ENCODE measurements around the gene IL1RAP.
"Not testable (repeated sequence)": the region's sequence is repeated elsewhere in the genome, so short reads cannot be mapped to it uniquely, and the experiment has no call there.

The IL1RAP gene, protein sequence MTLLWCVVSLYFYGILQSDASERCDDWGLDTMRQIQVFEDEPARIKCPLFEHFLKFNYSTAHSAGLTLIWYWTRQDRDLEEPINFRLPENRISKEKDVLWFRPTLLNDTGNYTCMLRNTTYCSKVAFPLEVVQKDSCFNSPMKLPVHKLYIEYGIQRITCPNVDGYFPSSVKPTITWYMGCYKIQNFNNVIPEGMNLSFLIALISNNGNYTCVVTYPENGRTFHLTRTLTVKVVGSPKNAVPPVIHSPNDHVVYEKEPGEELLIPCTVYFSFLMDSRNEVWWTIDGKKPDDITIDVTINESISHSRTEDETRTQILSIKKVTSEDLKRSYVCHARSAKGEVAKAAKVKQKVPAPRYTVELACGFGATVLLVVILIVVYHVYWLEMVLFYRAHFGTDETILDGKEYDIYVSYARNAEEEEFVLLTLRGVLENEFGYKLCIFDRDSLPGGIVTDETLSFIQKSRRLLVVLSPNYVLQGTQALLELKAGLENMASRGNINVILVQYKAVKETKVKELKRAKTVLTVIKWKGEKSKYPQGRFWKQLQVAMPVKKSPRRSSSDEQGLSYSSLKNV

DNA sequence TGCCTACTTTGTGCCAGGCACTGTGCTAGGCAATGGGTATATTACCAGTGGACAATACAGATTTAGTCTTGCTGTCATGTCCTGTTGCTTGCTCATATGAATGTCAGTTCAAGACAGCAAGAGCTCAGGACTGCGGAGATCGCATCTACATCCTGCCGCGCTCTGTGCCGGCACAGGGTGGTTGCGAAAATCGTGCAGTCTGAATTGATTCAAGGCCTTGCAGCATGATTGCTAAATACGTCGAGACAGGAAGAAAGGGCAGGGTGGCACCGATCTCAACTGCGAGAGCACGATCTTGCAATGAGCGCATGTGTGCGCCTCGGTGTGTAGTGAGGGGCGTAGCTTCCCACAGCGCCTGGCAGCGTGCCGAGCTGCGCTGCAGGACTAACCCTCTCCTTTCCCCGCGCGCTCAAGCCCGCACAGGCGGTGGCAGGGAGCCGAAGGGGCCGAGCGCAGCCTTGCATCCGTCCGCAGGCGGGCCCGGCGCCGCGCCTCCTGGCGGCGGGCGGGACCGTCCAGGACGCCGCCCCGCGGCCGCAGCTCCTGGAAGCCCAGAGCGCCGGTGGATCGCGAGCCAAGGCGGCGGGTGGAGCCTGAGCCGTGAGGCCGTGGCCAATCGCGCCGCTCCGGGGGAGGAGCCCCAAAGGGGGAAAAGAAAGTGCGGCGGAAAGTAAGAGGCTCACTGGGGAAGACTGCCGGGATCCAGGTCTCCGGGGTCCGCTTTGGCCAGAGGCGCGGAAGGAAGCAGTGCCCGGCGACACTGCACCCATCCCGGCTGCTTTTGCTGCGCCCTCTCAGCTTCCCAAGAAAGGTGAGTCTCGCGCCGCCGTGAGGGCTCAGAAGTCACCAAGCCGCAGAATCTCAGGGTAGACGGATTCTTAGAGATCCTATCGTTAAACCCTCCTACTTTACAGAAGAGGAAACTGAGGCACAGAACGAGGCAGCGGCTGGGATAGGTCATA lies at the start of gene IL1RAP:
IL1RAP (plus strand) TSS at position 677 of the 962 bp plus-strand sequence. CDS start 50,205 bp downstream, outside the sequence.
- DNase-seq (ENCODE audit: low spot score), result peak; percentile 88

DNA sequence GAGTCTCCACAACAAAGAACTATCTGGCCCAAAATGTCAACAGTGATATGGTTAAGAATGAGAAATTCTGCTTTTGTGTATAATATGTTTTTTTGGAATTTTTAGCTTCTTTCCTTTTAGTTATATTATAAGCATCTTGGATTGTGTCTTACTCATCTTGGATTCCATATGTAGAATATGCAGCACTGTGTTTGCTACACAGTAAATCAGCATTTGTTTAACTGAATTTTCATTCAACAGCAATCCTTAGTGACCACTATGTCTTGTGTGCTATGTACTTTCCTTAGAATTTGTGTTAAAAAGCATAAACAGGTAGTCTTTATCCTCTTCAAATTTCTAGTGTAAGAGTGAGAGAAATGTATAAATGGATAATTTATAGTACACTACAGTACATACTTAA lies 46.0 kb upstream of the IL1RAP start:
- DNase-seq (ENCODE audit: low spot score), result no peak

DNA sequence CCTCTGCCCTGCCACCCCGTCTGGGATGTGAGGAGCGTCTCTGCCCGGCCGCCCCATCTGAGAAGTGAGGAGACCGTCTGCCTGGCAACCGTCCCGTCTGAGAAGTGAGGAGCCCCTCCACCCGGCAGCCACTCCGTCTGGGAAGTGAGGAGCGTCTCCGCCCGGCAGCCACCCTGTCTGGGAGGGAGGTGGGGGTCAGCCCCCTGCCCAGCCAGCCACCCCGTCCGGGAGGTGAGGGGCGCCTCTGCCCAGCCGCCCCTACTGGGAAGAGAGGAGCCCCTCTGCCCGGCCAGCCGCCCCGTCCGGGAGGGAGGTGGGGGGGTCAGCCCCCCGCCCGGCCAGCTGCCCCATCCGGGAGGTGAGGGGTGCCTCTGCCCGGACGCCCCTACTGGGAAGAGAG lies 40.6 kb upstream of the IL1RAP start:
- DNase-seq (ENCODE audit: low spot score), result not testable (repeated sequence)

DNA sequence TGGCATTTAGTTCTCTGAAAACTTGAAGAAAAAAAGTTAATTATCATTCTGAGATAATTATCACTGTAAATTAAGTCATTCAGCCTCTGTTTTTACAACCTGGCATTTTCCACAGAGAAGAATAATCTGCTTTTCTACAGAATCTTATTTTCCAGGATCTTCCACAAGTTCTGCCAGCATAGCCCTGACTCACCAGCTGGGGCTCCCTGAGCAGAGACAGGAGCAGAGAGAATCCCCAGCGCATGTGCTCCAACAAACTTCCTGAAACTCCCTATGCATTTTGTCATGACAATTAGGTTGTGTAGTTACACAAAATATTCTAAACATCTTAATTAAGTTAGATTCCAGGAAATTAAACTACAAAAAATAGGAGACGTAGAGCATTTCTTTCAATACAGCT lies 32.1 kb upstream of the IL1RAP start:
- DNase-seq (ENCODE audit: low spot score), result no peak

DNA sequence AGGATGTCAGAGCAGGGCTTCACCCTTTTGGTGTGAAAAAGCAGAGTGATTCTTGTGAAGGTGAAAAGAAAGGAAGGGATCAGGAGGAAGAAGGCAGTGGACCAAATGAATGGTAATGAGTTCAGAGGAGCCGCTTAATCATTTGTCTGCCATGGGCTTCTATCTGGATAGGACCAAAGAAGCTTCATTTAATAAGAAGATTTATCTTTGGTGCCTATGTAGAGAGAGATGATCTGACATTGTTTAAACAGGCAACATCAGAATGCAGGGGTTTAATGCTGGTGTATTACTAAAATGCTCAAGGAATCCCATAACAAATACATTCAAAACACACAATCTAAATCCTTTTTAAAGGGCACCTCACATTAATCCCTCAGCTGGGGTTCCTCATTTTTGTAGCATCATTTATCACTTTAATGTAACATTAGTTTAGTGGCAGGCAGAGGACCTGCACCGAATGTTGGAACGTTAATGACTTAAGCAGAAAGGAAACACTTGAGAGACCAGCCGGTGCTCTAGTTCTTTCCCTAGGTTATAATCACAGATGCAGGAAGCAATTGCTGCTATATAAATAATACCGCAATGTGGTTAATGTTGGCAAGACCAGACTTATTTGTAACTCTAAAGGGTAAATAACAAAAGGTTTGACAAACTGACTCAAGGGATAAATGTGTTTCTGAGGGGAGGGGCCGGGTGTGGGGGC lies 27.9 kb upstream of the IL1RAP start:
- DNase-seq (ENCODE audit: low spot score), result peak; percentile 10

DNA sequence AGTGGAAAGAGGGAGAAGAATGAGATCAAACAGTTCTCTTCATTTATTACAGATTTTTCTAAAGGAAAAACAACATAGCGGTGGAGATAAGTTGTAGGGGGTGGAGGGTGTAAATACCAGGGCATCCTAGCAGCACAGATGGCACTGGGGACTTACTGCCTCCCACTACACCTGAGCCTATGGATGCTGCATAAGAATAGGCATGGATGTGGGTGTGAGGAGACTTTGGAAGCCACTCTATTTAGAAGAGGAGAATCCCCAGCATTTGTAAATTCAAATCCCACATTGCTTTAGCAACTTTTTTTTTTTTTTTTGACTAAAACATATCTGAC lies 27.4 kb upstream of the IL1RAP start:
- no peak for DNase-seq (ENCODE audit: low spot score)

DNA sequence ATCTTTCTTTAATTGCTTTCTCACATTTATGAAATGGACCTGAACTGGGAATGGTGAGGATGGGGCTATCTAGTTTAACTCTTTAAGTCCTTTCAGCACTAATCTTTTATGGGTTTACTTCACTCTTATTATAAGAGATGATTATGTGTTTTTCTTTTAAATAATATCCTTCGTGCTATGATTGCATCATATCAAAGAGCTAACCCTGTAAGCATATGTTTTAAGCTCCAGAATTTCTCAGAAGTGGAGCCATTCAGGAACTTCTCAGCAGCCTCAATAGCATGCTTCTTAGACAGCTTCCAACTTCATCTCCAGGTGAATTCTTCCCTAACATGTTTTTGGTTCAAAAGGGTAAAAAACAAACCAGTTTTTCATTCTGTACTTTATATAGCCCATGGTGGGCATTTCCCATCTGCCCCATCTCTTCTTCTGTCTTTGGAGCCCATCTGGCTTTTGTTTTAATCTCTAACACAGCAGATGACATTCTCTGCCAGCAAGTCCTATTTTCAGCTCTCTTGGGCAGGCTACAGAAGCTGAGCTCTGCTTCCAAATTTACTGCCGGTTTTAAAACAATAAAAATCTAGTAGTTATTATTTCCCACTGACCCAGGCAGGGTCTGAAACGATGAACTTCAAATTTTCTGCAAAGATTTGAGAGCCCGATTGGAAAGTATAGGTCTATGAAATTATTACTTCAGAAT lies 26.8 kb upstream of the IL1RAP start:
- DNase-seq (ENCODE audit: low spot score), result no peak

DNA sequence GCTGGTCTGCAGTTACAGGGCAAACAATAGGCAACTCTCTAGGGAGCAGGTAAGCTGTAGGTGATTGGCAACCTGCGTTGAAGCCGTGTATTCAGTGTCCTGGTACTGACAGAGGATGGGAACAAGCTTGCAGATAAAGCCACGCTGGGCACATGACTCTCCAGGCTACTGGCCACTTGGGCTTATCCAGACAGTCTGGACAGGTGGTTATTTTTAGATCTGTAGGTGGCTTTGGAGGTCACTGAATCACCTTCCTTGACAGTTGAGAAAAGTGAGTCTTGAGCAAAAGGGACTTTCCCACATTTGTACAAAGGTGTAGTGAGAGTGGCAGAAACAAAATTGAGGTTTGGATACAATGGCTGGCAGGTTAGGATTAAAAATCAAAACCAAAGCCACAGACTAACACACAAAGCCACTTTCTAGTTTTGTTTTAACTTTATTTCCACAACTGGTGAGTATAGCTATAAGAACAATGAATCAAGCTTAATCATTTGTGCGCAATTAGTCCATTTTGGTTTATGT lies 22.3 kb upstream of the IL1RAP start:
- DNase-seq (ENCODE audit: low spot score), result no peak

DNA sequence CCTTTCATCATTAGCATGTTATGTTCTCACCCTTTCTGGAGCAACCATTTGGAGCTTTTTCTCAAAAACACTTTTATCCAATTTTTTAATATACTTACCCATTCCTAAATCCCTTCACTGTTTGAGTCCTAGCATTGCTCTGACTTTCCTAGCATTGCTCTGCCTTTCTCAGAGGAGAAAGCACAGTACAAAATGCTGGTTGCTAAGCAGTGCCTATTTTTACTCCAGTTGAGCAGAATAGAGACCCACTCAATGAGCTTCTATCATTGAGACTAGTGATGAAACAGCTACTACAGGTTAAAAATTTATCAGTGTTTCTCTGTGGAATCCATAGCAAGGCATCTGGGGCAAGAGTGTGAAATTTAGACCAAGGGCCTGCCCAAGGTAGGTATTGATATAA lies 21.8 kb upstream of the IL1RAP start:
- DNase-seq (ENCODE audit: low spot score), result no peak

DNA sequence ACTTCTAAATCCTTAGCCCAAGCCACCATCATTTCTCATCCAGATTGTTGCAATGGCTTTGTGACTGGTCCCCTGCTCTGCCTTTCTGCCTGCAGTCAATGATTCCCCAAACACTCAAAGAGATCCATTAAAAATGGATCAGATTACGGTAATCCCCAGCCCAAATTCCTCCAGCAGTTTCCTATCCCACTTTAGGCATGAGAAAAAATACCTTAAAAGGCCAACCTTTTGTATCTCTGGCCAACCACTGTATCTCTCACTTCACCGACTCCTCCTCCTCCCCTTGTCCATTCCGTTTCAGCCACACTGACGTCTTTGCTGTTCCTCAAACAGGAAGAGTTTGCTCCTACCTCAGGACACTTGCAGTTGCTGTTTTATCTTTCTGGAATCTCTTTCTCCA lies 20.9 kb upstream of the IL1RAP start:
- DNase-seq (ENCODE audit: low spot score), result no peak

DNA sequence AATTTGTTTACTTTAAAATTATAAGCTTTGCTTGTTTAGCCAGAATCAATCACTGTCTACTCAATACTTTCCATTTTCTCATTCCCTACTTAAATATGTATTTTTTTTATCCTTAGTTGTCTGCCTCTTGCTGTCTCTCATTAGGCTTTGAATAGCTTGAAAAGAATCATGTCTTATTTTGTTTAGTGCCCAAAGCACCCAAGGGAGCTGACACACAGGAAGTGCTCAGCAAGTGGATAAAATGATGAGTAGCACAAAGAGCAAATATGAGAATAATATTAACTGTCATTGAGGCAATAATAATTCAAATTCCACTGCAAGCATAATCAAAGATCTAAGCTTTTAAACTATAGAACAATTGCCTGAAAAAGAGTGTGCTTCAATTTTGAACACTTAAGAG lies 19.0 kb upstream of the IL1RAP start:
- no peak for DNase-seq (ENCODE audit: low spot score)

DNA sequence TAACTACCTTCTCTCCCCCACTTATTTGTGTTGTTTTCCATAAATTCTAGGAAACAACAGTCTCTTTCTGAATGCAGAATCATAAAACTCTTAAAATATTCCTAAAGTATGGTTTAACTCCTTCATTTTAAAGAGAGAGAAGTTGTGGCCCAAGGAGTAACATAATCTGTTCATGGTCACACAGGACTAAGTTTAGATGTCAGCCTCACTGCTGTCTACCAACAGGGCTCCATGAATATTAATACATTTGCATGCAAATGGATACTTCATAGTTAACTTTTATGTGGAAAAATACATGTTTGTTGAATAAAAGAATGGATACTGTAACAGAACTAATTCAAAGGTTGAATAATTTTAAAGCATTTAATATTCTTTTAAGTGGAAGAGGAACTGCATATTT lies 18.5 kb upstream of the IL1RAP start:
- DNase-seq (ENCODE audit: low spot score), result no peak

DNA sequence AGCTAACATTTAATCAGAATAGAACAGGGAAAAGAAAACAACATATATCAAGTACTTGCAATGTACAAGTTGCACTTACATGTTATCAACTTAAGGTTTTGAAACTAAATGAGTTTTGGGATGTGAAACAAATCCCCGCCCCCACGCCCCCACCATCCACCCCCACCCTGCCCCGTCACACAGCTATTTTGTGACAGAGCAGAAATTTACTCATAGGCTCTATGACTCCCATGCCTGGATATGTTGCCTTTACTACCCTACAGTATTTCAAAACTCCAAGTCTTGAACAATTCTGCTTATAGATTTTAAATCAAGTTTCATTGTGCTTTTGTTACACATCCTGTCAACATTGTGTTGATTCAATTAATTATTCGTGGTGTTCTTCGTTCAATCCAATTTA lies 18.1 kb upstream of the IL1RAP start:
- DNase-seq (ENCODE audit: low spot score), result no peak

DNA sequence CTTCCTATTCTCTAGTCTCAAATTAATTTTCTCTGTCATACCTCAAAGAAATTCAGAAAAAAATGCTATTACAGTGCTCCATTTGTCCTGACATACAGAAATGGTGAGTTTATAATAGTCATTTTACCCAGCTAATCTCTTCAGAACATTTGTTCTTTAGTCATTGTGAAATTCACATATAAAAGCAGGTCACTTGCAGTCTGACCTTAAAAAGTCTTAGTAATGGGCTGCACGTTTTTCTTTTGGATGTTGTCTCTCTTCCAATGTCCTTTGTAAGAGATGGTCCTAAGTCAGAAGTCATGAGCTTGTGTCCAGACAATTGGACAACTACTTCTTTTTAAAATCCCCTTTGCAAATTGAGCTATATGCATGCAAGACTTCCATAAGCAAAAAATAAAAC lies 17.0 kb upstream of the IL1RAP start:
- DNase-seq (ENCODE audit: low spot score), result no peak

DNA sequence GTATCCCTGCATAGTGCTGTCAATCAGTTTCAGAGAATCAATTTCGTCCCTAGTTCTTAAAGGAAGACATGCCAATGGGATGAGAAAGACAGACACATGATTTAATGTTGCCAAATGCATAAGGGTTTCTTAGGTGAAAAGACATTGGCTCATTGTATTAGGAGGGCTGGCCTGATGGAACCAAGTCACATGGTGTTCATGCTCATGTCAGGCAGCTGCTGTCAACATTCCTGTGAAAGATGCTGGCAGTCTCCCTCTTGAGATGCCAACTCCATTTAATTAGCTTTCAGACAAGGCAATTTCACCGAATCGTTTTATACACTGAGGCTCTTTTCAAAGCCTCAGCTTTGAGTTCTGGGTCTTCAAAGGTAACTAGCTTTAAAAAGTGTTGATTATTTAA lies 16.1 kb upstream of the IL1RAP start:
- no peak for DNase-seq (ENCODE audit: low spot score)

DNA sequence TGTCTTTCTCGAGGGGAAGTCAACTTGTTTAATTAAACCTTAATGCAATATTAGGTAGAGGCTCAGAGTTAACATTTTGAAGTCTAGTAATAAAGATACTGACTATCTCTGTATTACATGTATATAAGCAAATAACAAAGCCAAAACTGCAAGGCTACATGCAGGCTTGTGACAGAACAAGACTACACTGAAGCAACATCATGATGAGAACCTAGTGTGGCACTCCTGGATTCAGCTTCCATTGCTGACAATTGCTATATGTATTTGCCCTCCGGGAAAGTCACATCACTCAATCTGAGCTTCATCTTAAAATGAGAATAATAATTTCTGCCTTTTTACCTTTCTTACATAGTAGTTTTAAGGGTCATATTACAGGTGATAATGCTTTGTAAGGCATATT lies 15.6 kb upstream of the IL1RAP start:
- DNase-seq (ENCODE audit: low spot score), result no peak

DNA sequence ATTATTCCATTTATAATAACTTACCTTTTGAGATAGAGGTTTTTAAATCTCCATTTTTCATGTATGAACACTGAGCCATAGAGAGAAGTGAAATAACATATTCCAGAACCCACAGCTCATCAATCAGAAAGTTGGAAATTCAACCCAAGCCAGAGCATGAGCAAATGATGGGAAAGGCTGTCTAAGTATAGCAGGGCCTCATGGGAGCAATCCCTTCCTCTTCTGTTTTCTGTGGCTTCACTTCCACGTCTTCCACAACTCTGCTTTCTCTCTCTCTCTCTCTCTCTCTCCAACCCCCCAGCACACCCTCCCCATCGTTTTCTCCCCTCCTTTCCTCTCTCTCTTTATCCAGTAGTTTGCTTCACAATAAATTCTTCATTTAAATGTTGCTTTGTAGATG lies 14.8 kb upstream of the IL1RAP start:
- no peak for DNase-seq (ENCODE audit: low spot score)

DNA sequence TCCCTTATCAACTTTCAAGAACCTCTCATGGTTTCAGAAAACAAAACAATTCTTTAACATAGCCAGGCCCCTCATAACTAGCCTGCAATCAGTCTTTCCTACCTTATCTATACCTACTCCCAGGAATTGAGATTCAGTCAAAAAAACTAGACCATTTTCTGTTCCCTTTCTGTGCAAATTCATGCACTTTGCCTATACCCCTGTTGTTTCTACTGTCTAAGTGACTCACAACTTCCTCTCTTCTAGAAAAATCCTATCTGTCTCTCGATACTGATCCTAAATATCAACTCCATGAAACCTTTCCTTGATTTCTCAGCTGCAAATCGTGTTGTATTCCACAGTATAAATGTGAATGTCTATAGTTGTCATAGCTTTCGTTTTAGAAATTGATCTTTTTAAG lies 10.9 kb upstream of the IL1RAP start:
- DNase-seq (ENCODE audit: low spot score), result no peak

DNA sequence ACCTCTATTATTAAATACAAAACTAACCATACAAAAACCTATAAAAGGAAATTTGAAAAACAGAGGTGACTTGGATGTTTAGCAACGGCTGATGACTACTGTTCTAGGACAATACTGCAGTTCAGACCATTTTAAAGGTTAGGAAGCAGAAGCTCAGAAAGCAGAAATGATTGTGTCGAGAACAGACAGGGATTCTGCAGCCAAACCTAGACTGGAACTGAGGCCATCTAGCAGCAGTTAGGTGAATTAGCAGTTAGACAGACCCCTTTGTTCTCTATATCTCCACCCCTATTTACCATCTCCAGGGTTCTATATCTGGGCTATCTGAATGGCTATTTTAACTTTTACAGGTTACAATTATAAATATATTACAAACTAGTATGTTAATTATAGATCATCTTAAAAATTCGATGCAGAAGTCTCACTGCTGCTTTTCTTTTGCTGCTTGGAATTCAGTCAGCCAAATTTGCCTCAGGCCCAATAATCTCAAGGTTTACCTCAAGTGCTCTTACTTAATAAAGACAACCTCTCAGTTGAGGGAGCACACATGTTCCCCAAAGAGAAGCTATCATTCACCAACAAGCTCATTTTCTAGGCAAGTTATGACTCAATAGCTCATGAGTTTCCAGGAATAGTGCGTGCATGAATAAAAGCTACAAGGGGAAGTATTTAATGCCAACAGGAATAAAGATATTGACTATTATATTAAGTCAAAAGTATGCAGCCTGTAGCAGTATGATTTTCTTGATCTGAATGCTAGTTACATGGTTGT lies 9.3 kb upstream of the IL1RAP start:
- DNase-seq (ENCODE audit: low spot score), result peak; percentile 14

DNA sequence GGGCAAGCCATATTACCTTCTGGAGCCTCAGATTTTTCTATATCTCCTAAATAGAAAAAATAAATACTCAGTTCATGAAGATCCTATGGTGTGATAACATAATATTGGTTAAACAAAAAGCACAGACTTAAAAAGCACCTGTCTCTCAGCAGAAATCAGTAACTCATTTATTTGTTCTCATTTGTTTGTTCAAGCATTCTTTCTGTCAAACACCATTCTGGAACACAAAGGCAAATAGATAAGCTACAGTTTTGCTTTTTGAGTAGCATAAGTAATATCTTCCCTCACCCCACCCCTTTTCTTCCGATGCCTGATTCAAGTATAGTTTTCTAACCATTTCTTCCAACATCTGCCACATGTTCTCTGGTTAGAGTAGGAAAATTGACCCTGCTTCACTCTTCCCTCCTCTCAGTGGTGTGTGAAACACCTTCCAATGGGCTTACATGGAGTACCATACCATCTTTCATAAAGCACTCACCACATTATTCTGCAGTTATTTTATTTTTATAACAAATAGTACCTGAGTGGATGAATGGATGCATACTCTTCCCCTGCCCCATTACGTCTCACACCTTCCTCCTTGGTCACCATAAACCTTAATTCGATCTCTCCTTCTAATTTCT lies 8.4 kb upstream of the IL1RAP start:
- no peak for DNase-seq (ENCODE audit: low spot score)
